NCI-H226 (cell line): ENCODE results near the gene CREB3L2.
A peak's percentile ranks its signal among the peaks of the same experiment; 100 is the strongest.
"Not testable (repeated sequence)": the region's sequence is repeated elsewhere in the genome, so short reads cannot be mapped to it uniquely, and the experiment has no call there.

Experiments
- DNase-seq: peaks from one replicate; pipeline ENCODE4 v3.0.0-alpha.2; 2015

The CREB3L2 gene

GRCh38 chr7:138001529-138002095, at the start of gene CREB3L2:
Gene CREB3L2, minus strand, starts transcription at chr7:138002086. Its CDS starts 381 bp downstream, at chr7:138001705.
- peak; percentile 15 for DNase-seq

GRCh38 chr7:138049505-138050116, 47.7 kb upstream of the CREB3L2 start:
- DNase-seq, result no peak

GRCh38 chr7:138047907-138048306, 46.0 kb upstream of the CREB3L2 start:
- DNase-seq, result no peak

- DNase-seq, result no peak
Measured at GRCh38 chr7:138044897-138045296, 43.0 kb upstream of the CREB3L2 start.

- DNase-seq, result not testable (repeated sequence)
Measured at GRCh38 chr7:138040063-138040462, 38.2 kb upstream of the CREB3L2 start.

- DNase-seq, result no peak
Measured at GRCh38 chr7:138036135-138036534, 34.2 kb upstream of the CREB3L2 start.

GRCh38 chr7:138033241-138033640, 31.4 kb upstream of the CREB3L2 start:
- DNase-seq, result no peak

GRCh38 chr7:138032770-138033169, 30.9 kb upstream of the CREB3L2 start:
- DNase-seq, result peak; percentile 52

GRCh38 chr7:138032186-138032585, 30.3 kb upstream of the CREB3L2 start:
- peak; percentile 28 for DNase-seq

GRCh38 chr7:138030679-138031351, 28.9 kb upstream of the CREB3L2 start:
- peak; percentile 22 for DNase-seq

GRCh38 chr7:138029941-138030340, 28.1 kb upstream of the CREB3L2 start:
- DNase-seq, result peak; percentile 53

- DNase-seq, result no peak
Measured at GRCh38 chr7:138029126-138029525, 27.2 kb upstream of the CREB3L2 start.

- no peak for DNase-seq
Measured at GRCh38 chr7:138027100-138027499, 25.2 kb upstream of the CREB3L2 start.

- DNase-seq, result no peak
Measured at GRCh38 chr7:138025215-138026186, 23.6 kb upstream of the CREB3L2 start.

- DNase-seq, result no peak
Measured at GRCh38 chr7:138024765-138025164, 22.9 kb upstream of the CREB3L2 start.

- DNase-seq, result no peak
Measured at GRCh38 chr7:138024343-138024691, 22.4 kb upstream of the CREB3L2 start.

- no peak for DNase-seq
Measured at GRCh38 chr7:138023618-138024342, 21.9 kb upstream of the CREB3L2 start.

GRCh38 chr7:138021889-138022288, 20.0 kb upstream of the CREB3L2 start:
- no peak for DNase-seq

GRCh38 chr7:138017992-138018391, 16.1 kb upstream of the CREB3L2 start:
- no peak for DNase-seq

GRCh38 chr7:138015096-138015495, 13.2 kb upstream of the CREB3L2 start:
- DNase-seq, result no peak

GRCh38 chr7:138014686-138015085, 12.8 kb upstream of the CREB3L2 start:
- DNase-seq, result no peak

GRCh38 chr7:138014201-138014600, 12.3 kb upstream of the CREB3L2 start:
- not testable (repeated sequence) for DNase-seq

GRCh38 chr7:138009350-138009653, 7.4 kb upstream of the CREB3L2 start:
- no peak for DNase-seq
